Kidney epithelial cell (primary cell): ENCODE measurements around the gene PMEPA1. TPM values are rescaled to one million over a fixed set of nuclear protein-coding genes. Genes with fewer than 3 reads are reported as not detected.

ENCODE experiments used
- DNase-seq: peaks from one replicate; pipeline ENCODE4 v3.0.0-alpha.2; 2010; ENCODE audit warnings: low read depth
- H3K27me3 ChIP-seq: 2 replicates; pipeline ENCODE4 v1.6.0; 2011; ENCODE audit warnings: low read length; ENCODE audit not compliant: control insufficient read depth, insufficient read depth
- H3K36me3 ChIP-seq: 2 replicates; pipeline ENCODE4 v1.5.1; 2011; ENCODE audit warnings: low read length; ENCODE audit not compliant: control insufficient read depth, insufficient read depth
- H3K4me3 ChIP-seq: 2 replicates; pipeline ENCODE4 v1.5.1; 2011; ENCODE audit warnings: low read depth, mild to moderate bottlenecking, control low read depth, low read length
- CTCF ChIP-seq: IDR thresholded peaks from 2 replicates; pipeline ENCODE4 v1.5.1; 2011; ENCODE audit warnings: mild to moderate bottlenecking, moderate library complexity, low read length, control low read depth, inconsistent platforms; ENCODE audit not compliant: insufficient read depth, poor library complexity, severe bottlenecking
- total RNA-seq: library from RNA; depleted of rRNA; stranded (reverse); fragments of >200 nt; gene quantifications from 2 replicates; pipeline ENCODE4 v1.2.3, GENCODE V29; 2015

PMEPA1 gene
- total RNA-seq, 1 donor from 2014 or later, result 244 TPM

DNA sequence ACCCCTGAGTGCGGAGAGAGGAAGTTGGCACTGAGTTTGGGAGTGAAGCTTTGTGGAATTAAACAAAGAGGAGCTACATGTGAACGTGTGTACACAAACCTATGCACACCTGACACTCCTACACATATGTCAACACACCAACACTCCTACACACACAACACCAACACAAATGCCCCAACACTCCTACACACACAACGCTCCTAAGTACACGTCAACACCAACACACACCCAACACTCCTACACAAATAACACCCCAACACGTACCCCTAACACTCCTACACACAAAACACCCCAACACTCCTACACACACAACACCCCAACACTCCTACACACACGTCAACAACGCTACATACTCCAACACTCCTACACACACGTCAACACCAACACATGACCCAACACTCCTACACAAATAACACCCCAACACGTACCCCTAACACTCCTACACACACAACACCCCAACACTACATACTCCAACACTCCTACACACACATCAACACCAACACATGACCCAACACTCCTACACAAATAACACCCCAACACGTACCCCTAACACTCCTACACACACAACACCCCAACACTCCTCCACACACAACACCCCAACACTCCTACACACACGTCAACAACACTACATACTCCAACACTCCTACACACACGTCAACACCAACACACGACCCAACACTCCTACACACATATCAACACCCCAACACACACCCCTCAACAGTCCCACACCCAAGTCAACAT, 49.5 kb downstream of the PMEPA1 start:
- H3K36me3 ChIP-seq, result peaks cover 2% of the 10 kb centered on the region
- DNase-seq, result no peak
- H3K27me3 ChIP-seq, result no peaks in the 10 kb centered on the region
- no peak overlapping the region for H3K4me3 ChIP-seq
- no peak for TF ChIP-seq CTCF

DNA sequence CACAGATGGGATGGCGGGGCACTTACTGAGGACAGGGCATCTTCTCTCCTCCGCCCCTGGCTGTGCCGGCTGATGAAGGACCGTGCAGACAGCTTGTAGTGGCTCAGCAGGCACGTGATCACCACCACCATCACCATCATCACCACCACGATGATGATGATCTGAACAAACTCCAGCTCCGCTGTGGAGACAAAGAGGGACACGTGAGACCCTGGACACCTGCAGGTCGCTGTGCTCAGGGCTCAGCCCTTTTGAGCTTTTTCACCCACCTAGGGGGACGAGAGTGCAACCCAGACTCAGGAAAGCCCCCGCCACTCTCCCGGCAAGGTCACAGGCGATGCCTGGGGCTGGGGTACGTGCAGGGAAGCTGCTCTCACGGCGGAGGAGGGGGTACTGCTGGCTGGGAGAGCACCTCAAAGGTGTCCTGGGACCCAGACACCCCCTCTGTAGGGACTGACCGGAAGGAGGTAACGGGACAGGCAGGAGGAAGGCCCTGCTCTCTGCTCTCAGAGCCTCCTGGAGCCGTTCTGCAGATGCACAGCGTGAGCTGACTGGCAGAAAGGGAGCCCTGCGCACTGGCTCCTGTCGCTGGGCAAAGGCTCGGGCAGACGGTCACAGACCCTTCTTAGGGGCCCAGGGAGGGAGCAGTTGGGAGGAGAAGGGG, 50.2 kb downstream of the PMEPA1 start:
- H3K27me3 ChIP-seq, result no peaks in the 10 kb centered on the region
- no peak overlapping the region for H3K4me3 ChIP-seq
- no peak for TF ChIP-seq CTCF
- peaks cover 2% of the 10 kb centered on the region for H3K36me3 ChIP-seq
- no peak for DNase-seq

GRCh38 chr20:57658833-57659516, 50.8 kb downstream of the PMEPA1 start:
- Histone ChIP-seq H3K36me3 (peaks cover 2% of the 10 kb centered on the region), H3K4me3 (no peak overlapping the region), H3K27me3 (no peaks in the 10 kb centered on the region)
- DNase-seq, result no peak
- no peak for TF ChIP-seq CTCF

DNA sequence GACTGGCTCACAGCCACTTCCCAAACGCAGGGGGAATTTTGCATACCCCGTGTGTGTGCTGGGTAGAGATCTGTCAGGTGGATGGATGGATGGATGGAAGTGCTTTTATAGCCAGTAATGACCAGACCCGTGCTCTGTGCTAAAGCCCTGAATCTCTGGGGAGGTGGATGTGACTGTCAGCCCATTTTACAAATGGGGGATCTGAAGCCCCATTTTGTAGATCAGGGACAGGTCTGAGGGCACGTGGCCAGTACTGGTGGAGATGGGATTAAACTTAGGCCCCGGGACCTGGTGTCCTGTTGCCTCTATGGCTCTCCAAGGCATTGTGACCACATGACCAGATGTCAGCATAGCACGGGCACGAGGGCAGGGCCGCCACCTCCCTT, 51.4 kb downstream of the PMEPA1 start:
- TF ChIP-seq CTCF, result no peak
- no peak overlapping the region for H3K4me3 ChIP-seq
- H3K36me3 ChIP-seq, result peaks cover 2% of the 10 kb centered on the region
- no peaks in the 10 kb centered on the region for H3K27me3 ChIP-seq
- no peak for DNase-seq

DNA sequence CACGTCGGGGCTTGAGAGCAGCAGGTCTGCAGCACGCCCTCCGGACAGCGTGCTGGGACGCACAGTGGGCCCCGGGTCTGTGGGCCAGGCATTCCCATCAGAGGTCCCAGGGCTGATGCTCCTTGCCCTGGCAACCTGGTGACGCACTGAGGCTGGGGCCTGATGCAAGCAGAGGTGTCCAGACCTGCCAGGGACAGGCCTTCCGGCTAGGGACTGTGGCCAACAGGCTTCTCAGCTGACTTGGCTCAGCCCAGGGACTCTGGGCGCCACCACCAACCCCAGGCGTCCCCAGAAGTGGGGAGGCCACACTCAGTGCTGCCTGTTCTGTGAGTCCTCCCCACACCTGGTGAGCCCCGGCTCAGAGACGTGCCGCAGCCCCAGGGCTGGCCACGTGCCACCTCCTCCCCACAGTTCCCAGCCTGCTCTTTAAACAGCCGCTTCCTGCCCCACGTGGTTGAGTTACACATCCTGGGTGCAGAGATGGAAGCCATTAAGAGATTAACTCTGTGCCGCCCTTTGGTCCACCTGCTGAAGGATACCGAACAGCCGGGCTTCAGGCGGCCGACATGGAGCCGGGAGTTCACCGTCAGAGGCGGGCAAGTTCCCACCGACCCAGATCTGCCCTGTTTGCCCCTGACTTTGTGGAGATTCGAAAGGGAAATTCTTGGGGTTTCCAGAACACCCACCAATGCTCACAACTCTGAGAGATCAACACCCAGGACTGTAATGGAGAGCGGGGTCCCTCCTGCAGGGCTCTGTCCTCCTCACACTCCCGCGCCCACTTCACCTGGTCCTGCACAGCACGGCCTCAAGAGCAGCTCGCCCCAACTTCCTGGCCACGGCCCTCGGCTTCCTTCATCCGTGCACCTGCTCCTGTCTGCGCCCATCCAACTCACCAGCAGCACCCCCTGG, 52.0 kb downstream of the PMEPA1 start:
- H3K4me3 ChIP-seq, result no peak overlapping the region
- DNase-seq, result no peak
- H3K36me3 ChIP-seq, result peaks cover 3% of the 10 kb centered on the region
- TF ChIP-seq CTCF, result no peak
- H3K27me3 ChIP-seq, result no peaks in the 10 kb centered on the region
